VCaP (cell line): ENCODE results near the gene CEP78.

Experiments
- H3K27ac ChIP-seq: fragments of 450-650 bp; 2 replicates; pipeline ENCODE4 v1.5.1; 2017
- TF ChIP-seq, protein P1 (sequence below): fragments of 450-650 bp; conservative IDR thresholded peaks from 2 replicates; pipeline ENCODE4 v1.5.1; 2017; ENCODE audit warnings: mild to moderate bottlenecking, moderate library complexity

The CEP78 gene

DNA sequence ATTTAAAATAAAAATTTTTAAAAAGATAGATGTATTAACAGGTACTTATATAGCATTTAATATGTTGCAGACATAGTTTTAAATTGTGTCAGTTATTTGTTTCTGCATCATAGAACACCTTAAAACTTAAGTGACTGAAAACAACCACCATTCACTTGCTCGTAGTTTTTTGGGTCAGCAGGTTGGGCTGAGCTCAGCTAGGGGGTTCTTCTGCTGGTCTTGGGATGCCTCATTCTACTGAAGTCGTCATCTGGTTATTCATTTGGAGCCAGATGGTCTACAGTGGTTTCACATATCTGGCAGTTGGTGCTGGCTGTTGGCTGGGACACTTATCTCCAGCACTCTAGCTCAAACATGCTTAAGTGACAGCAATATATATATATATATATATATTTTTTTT is 90.7 kb downstream of the CEP78 start:
- H3K27ac ChIP-seq, result no peak overlapping the region

More for the DNA sequence above, 90.7 kb downstream of the CEP78 start:
- TF ChIP-seq, protein P1, sequence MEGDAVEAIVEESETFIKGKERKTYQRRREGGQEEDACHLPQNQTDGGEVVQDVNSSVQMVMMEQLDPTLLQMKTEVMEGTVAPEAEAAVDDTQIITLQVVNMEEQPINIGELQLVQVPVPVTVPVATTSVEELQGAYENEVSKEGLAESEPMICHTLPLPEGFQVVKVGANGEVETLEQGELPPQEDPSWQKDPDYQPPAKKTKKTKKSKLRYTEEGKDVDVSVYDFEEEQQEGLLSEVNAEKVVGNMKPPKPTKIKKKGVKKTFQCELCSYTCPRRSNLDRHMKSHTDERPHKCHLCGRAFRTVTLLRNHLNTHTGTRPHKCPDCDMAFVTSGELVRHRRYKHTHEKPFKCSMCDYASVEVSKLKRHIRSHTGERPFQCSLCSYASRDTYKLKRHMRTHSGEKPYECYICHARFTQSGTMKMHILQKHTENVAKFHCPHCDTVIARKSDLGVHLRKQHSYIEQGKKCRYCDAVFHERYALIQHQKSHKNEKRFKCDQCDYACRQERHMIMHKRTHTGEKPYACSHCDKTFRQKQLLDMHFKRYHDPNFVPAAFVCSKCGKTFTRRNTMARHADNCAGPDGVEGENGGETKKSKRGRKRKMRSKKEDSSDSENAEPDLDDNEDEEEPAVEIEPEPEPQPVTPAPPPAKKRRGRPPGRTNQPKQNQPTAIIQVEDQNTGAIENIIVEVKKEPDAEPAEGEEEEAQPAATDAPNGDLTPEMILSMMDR, result no peak
